Activated CD4-positive, alpha-beta T cell treated with anti-CD3 and anti-CD28 coated beads, Interleukin-2, amount 10 ng/mL, durations not matched to agents 7 days and 5 days (primary cell): ENCODE data around the gene APOBR. TPM values are rescaled to one million over a fixed set of nuclear protein-coding genes. Genes with fewer than 3 reads are reported as not detected.

ENCODE experiments used
- CTCF ChIA-PET: fragments of 350-600 bp; sonication (Branson Sonifier 250); formaldehyde crosslinking; loops from one replicate; lab custom pipeline; 2021; ENCODE audit warnings: antibody characterized with exemption; lab: Charles Lee
- POLR2A ChIA-PET: fragments of 350-600 bp; sonication (Branson Sonifier 250); formaldehyde crosslinking; loops from one replicate; lab custom pipeline; 2021; ENCODE audit warnings: antibody characterized with exemption; lab: Charles Lee
- DNase-seq: peaks from one replicate; pipeline ENCODE4 v3.0.0-alpha.2; 2020
- H3K27ac Mint-ChIP-seq: one replicate; pipeline ENCODE4 v1.8.0; 2021; ENCODE audit warnings: mild to moderate bottlenecking, moderate library complexity, mixed read lengths
- H3K27me3 Mint-ChIP-seq: one replicate; pipeline ENCODE4 v1.8.0; 2021; ENCODE audit warnings: mixed read lengths
- H3K36me3 Mint-ChIP-seq: one replicate; pipeline ENCODE4 v1.8.0; 2021; ENCODE audit warnings: low read depth, mixed read lengths
- H3K4me1 Mint-ChIP-seq: one replicate; pipeline ENCODE4 v1.8.0; 2021; ENCODE audit warnings: mixed read lengths
- H3K4me3 Mint-ChIP-seq: one replicate; pipeline ENCODE4 v1.8.0; 2021; ENCODE audit warnings: mild to moderate bottlenecking, moderate library complexity, mixed read lengths
- H3K9me3 Mint-ChIP-seq: one replicate; pipeline ENCODE4 v1.8.0; 2021; ENCODE audit warnings: mixed read lengths
- total RNA-seq, 2 experiments: library from RNA; stranded (reverse); gene quantifications; one replicate each; pipeline ENCODE4 v1.2.3, GENCODE V29; 2021

The APOBR gene
- total RNA-seq, 2 experiments from 2014 or later = 16.7 to 21.4 TPM

- Mint-ChIP-seq H3K4me1 (peaks cover 18% of the 10 kb centered on the region), H3K27ac (no peak overlapping the region), H3K27me3 (no peaks in the 10 kb centered on the region), H3K9me3 (no peaks in the 10 kb centered on the region), H3K36me3 (peaks cover 20% of the 10 kb centered on the region), H3K4me3 (no peak overlapping the region)
- POLR2A ChIA-PET = no interaction called here
- DNase-seq = no peak
- CTCF ChIA-PET = no interaction called here
Measured at GRCh38 chr16:28501258-28502232, 7.1 kb downstream of the APOBR start.

DNA sequence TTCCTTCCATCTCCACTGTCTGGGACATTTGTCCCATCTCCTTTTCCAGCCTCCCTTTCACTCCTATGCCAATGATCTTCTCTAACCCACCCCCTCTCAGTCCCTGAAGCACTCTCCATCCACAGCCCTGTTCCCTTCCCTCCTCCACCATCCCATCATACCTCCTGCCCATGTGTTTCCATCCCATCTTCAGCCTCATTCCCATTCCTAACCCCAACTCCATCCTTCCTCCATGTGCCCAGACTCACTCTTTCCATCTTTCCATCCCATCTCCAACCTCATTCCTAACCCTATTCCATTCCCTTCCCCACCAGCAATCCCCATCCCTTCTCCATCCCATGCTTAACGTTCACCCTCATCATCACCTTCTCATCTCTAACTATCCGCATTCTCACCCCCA is 7.8 kb downstream of the APOBR start:
- Mint-ChIP-seq H3K27me3 (no peaks in the 10 kb centered on the region), H3K4me3 (no peak overlapping the region), H3K27ac (no peak overlapping the region), H3K4me1 (peaks cover 15% of the 10 kb centered on the region), H3K9me3 (no peaks in the 10 kb centered on the region), H3K36me3 (peaks cover 13% of the 10 kb centered on the region)
- CTCF ChIA-PET = interaction anchor here (2.2 kb wide), 1 partner anchor 8 kb away, joined by 18 read pairs; the partner anchor contains the start of gene APOBR
- POLR2A ChIA-PET = no interaction called here
- no peak for DNase-seq

GRCh38 chr16:28503470-28504259 is 9.2 kb downstream of the APOBR start:
- Mint-ChIP-seq H3K27me3 (no peaks in the 10 kb centered on the region), H3K36me3 (peaks cover 7% of the 10 kb centered on the region), H3K4me1 (peaks cover 24% of the 10 kb centered on the region), H3K27ac (no peak overlapping the region), H3K9me3 (no peaks in the 10 kb centered on the region), H3K4me3 (no peak overlapping the region)
- CTCF ChIA-PET = interaction anchor here (0.6 to 2.2 kb wide), 3 partner anchors 9 to 1323 kb away, joined by 3 to 18 read pairs (median 4); partner anchors contain the start of genes APOBR and SULT1A1
- POLR2A ChIA-PET = no interaction called here
- DNase-seq = no peak

DNA sequence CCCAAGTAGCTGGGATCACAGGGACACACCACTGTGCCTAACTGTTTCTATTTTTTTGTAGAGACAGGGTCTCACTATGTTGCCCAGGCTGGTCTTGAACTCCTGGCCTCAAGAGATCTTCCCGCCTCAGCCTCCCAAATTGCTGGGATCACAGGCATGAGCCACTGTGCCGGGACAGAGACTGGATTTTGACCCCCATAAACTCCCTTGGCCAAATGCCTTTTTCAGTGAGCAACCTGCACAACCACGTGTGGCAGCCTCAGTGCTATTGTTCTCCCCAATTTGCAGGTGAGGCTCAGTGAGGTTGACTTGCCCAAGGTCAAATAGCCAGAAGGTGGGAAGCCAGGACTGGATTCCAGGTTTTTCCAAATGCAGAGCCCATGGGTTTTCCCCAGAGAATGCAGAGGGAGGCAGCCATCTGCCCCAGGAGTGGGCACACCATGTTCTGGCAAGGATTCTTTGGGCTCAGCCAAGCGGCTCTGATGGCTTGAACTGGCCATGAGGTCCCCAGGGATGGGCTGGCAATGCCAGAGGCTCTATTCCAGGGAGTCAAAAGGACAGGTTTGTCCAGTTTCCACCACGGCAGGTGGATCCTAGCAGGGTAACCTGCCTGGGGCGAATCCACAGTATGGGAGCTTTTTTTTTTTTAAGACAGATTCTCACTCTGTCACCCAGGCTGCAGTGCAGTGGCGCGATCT is 10.4 kb downstream of the APOBR start:
- no peak overlapping the region for H3K4me3 Mint-ChIP-seq
- DNase-seq = no peak
- H3K36me3 Mint-ChIP-seq = peaks cover 2% of the 10 kb centered on the region
- H3K27me3 Mint-ChIP-seq = no peaks in the 10 kb centered on the region
- no peak overlapping the region for H3K27ac Mint-ChIP-seq
- ChIA-PET POLR2A (no interaction called here), CTCF (interaction anchor here (0.6 to 2.2 kb wide), 3 partner anchors 10 to 1322 kb away, joined by 3 to 18 read pairs (median 4); partner anchors contain the start of genes APOBR and SULT1A1)
- H3K9me3 Mint-ChIP-seq = no peaks in the 10 kb centered on the region
- H3K4me1 Mint-ChIP-seq = peaks cover 24% of the 10 kb centered on the region

- H3K27me3 Mint-ChIP-seq = peaks cover 2% of the 10 kb centered on the region
Measured at GRCh38 chr16:28505489-28506137, 11.2 kb downstream of the APOBR start.

DNA sequence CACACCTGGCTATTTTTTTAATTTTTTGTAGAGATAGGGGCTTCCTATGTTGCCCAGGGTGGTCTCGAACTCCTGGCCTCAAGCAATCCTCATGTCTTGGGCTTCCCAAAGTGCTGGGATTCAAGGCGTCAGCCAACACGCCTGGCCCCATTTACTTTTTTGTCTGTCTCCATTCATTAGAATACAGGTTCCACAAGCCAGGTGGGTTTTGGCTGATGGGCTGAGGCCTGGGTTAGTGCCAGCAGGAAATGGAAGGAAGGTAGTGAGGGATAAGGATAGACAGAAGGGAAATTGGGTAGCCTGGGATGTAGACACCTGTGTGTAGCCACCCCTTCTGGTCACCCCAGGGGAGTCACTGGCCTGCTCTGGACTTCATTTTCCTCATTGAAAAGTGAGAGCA is 16.6 kb downstream of the APOBR start:
- Mint-ChIP-seq H3K4me1 (peaks cover 29% of the 10 kb centered on the region), H3K4me3 (no peak overlapping the region), H3K27me3 (peaks cover 2% of the 10 kb centered on the region), H3K36me3 (no peaks in the 10 kb centered on the region), H3K9me3 (no peaks in the 10 kb centered on the region), H3K27ac (no peak overlapping the region)
- DNase-seq = no peak
- ChIA-PET POLR2A (no interaction called here), CTCF (interaction anchor here (0.6 kb wide), 1 partner anchor 19 kb away, joined by 4 read pairs; no protein-coding TSS in a partner anchor)

More at GRCh38 chr16:28505489-28506137, 11.2 kb downstream of the APOBR start:
- ChIA-PET CTCF (interaction anchor here (0.9 to 1.3 kb wide), 3 partner anchors 9 to 29 kb away, joined by 3 to 4 read pairs (median 3); no protein-coding TSS in a partner anchor), POLR2A (no interaction called here)
- no peaks in the 10 kb centered on the region for H3K36me3 Mint-ChIP-seq
- H3K27ac Mint-ChIP-seq = no peak overlapping the region
- H3K4me3 Mint-ChIP-seq = no peak overlapping the region
- peaks cover 20% of the 10 kb centered on the region for H3K4me1 Mint-ChIP-seq
- no peaks in the 10 kb centered on the region for H3K9me3 Mint-ChIP-seq
- no peak for DNase-seq

DNA sequence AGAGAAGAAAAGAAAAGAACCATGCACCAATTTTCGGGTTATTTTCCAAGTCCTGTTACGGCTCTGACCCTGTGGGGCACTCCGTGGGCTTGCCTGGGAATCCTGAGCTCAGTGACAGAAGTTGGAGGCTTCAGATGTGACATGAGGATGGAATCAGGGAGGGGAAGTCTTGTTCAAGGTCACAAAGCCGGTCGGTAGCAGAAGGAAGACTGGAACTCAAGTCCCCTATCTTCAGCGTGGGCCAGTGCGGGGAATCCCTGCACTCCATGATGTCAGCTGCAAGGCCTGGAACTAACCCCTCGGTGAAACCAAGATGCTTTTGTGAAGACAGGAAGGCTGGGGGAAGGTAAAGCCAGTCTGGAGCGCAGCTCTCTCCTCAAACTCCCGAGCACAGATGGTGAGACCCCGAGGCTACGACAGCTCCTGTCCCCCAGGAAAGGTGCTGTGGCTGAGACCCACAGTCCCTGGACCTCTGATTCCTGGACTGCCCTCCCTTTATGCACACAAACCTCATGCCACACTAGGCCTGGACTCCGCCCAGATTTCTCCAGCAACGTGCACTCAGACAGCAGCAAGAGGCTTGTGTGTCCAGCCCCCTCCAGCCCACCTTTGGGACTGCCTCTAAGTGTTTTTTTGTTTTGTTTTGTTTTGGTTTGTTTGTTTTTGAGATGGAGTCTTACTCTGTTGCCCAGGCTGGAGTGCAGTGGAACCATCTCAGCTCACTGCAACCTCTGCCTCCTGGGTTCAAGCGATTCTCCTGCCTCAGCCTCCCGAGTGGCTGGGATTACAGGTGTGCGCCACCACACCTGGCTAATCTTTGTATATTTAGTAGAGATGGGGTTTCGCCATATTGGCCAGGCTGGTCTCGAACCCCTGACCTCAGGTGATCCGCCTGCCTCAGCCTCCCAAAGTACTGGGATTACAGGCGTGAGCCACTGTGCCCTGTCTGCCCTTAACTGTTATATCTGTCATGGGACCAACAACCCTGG is 17.7 kb downstream of the APOBR start:
- CTCF ChIA-PET = interaction anchor here (0.6 kb wide), 1 partner anchor 20 kb away, joined by 4 read pairs; the partner anchor contains the start of gene CLN3
- peaks cover 2% of the 10 kb centered on the region for H3K27me3 Mint-ChIP-seq

GRCh38 chr16:28513484-28514181 is 19.2 kb downstream of the APOBR start:
- ChIA-PET POLR2A (no interaction called here), CTCF (no interaction called here)
- Mint-ChIP-seq H3K9me3 (no peaks in the 10 kb centered on the region), H3K27ac (no peak overlapping the region), H3K4me3 (no peak overlapping the region), H3K4me1 (peaks cover 12% of the 10 kb centered on the region), H3K36me3 (no peaks in the 10 kb centered on the region), H3K27me3 (peaks cover 2% of the 10 kb centered on the region)
- DNase-seq = no peak

More for the DNA sequence above, 17.7 kb downstream of the APOBR start:
- H3K36me3 Mint-ChIP-seq = no peaks in the 10 kb centered on the region
- DNase-seq = no peak
- peaks cover 25% of the 10 kb centered on the region for H3K4me1 Mint-ChIP-seq
- peak overlapping the region; percentile 57 for H3K27ac Mint-ChIP-seq
- no peaks in the 10 kb centered on the region for H3K9me3 Mint-ChIP-seq
- POLR2A ChIA-PET = no interaction called here
- no peak overlapping the region for H3K4me3 Mint-ChIP-seq

DNA sequence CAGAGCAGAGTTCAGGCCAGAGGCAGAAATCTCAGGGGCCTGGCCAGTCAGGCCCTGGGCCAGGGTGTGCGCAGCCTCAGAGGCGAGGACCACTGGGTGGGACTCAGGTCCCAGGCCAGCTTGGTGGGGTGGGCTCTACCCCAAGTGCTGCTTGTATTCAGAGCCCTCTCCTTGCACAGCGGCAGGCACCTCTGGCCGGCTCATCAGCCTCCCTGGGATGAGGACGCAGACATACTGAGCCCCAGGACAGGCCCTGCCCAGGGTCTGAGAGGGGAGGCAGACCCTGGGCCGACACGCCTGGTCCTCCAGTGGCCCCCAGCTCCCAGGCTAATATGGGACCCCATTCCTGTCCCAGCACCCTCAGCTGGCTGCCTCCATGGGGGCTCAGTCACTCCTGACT is 19.8 kb downstream of the APOBR start:
- POLR2A ChIA-PET = no interaction called here
- CTCF ChIA-PET = no interaction called here
- peaks cover 2% of the 10 kb centered on the region for H3K27me3 Mint-ChIP-seq
- no peak for DNase-seq
- H3K27ac Mint-ChIP-seq = no peak overlapping the region
- peaks cover 12% of the 10 kb centered on the region for H3K4me1 Mint-ChIP-seq
- H3K4me3 Mint-ChIP-seq = no peak overlapping the region
- H3K36me3 Mint-ChIP-seq = no peaks in the 10 kb centered on the region
- H3K9me3 Mint-ChIP-seq = no peaks in the 10 kb centered on the region

GRCh38 chr16:28520672-28521071 is 26.2 kb downstream of the APOBR start:
- Mint-ChIP-seq H3K27ac (no peak overlapping the region), H3K36me3 (no peaks in the 10 kb centered on the region), H3K27me3 (no peaks in the 10 kb centered on the region), H3K9me3 (no peaks in the 10 kb centered on the region), H3K4me3 (no peak overlapping the region), H3K4me1 (peaks cover 4% of the 10 kb centered on the region)
- ChIA-PET CTCF (interaction anchor here (1.2 kb wide), 1 partner anchor 29 kb away, joined by 3 read pairs; the partner anchor contains the start of gene CLN3), POLR2A (no interaction called here)
- no peak for DNase-seq
